HEK293T (cell line): Measurements from ENCODE around the gene ZNF774.
A peak's percentile ranks its signal among the peaks of the same experiment; 100 is the strongest.
"Not testable (repeated sequence)": the region's sequence is repeated elsewhere in the genome, so short reads cannot be mapped to it uniquely, and the experiment has no call there.

ENCODE experiments used
- CTCF ChIA-PET: fragments of 350-600 bp; formaldehyde crosslinking; extraction: SDS; loops from one replicate; lab custom pipeline; 2021; ENCODE audit warnings: antibody characterized with exemption, inconsistent platforms; lab: Yijun Ruan, JAX
- POLR2A ChIA-PET: fragments of 350-600 bp; formaldehyde crosslinking; extraction: SDS; loops from one replicate; lab custom pipeline; 2020; ENCODE audit warnings: antibody characterized with exemption, inconsistent platforms; lab: Yijun Ruan, JAX
- DNase-seq: peaks from one replicate; pipeline ENCODE4 v3.0.0; 2012; ENCODE audit warnings: mixed read lengths; ENCODE audit errors: extremely low spot score
- ARNT ChIP-seq: fragments of 450-650 bp; IDR thresholded peaks from 2 replicates; pipeline ENCODE4 v1.6.1; 2017; ENCODE audit warnings: mild to moderate bottlenecking
- BHLHE40 ChIP-seq: fragments of 450-650 bp; IDR thresholded peaks from 2 replicates; pipeline ENCODE4 v1.6.1; 2016; ENCODE audit warnings: mild to moderate bottlenecking, moderate library complexity, borderline replicate concordance
- CTBP1 ChIP-seq: fragments of 450-650 bp; IDR thresholded peaks from 2 replicates; pipeline ENCODE4 v1.6.1; 2016; ENCODE audit warnings: borderline replicate concordance
- ELF4 ChIP-seq: fragments of 450-650 bp; IDR thresholded peaks from 2 replicates; pipeline ENCODE4 v1.6.1; 2017; ENCODE audit warnings: antibody characterized with exemption
- FOXA1 ChIP-seq: fragments of 450-650 bp; IDR thresholded peaks from 2 replicates; pipeline ENCODE4 v1.6.1; 2016; ENCODE audit warnings: mild to moderate bottlenecking
- FOXK2 ChIP-seq: fragments of 450-650 bp; IDR thresholded peaks from 2 replicates; pipeline ENCODE4 v1.6.1; 2016; ENCODE audit warnings: mild to moderate bottlenecking
- FOXM1 ChIP-seq: fragments of 450-650 bp; IDR thresholded peaks from 2 replicates; pipeline ENCODE4 v1.6.1; 2017; ENCODE audit warnings: mild to moderate bottlenecking, borderline replicate concordance
- HDGF ChIP-seq: fragments of 450-650 bp; IDR thresholded peaks from 2 replicates; pipeline ENCODE4 v1.6.1; 2017; ENCODE audit warnings: antibody characterized with exemption, borderline replicate concordance
- L3MBTL2 ChIP-seq: fragments of 450-650 bp; conservative IDR thresholded peaks from 2 replicates; pipeline ENCODE4 v1.6.1; 2016; ENCODE audit warnings: mild to moderate bottlenecking
- LEF1 ChIP-seq: fragments of 450-650 bp; IDR thresholded peaks from 2 replicates; pipeline ENCODE4 v1.6.1; 2017; ENCODE audit warnings: mild to moderate bottlenecking, borderline replicate concordance
- NFRKB ChIP-seq: fragments of 450-650 bp; IDR thresholded peaks from 2 replicates; pipeline ENCODE4 v1.6.1; 2016; ENCODE audit warnings: mild to moderate bottlenecking, moderate library complexity
- SP1 ChIP-seq: fragments of 450-650 bp; IDR thresholded peaks from 2 replicates; pipeline ENCODE4 v1.6.1; 2017
- SUZ12 ChIP-seq: fragments of 450-650 bp; IDR thresholded peaks from 2 replicates; pipeline ENCODE4 v1.6.1; 2016; ENCODE audit warnings: mild to moderate bottlenecking
- TARDBP ChIP-seq: fragments of 450-650 bp; IDR thresholded peaks from 2 replicates; pipeline ENCODE4 v1.6.1; 2016
- ZNF384 ChIP-seq: fragments of 450-650 bp; IDR thresholded peaks from 2 replicates; pipeline ENCODE4 v1.6.1; 2016
- TF ChIP-seq, protein P1 (sequence below): fragments of 450-650 bp; IDR thresholded peaks from 2 replicates; pipeline ENCODE4 v1.6.1; 2016

The ZNF774 gene

DNA sequence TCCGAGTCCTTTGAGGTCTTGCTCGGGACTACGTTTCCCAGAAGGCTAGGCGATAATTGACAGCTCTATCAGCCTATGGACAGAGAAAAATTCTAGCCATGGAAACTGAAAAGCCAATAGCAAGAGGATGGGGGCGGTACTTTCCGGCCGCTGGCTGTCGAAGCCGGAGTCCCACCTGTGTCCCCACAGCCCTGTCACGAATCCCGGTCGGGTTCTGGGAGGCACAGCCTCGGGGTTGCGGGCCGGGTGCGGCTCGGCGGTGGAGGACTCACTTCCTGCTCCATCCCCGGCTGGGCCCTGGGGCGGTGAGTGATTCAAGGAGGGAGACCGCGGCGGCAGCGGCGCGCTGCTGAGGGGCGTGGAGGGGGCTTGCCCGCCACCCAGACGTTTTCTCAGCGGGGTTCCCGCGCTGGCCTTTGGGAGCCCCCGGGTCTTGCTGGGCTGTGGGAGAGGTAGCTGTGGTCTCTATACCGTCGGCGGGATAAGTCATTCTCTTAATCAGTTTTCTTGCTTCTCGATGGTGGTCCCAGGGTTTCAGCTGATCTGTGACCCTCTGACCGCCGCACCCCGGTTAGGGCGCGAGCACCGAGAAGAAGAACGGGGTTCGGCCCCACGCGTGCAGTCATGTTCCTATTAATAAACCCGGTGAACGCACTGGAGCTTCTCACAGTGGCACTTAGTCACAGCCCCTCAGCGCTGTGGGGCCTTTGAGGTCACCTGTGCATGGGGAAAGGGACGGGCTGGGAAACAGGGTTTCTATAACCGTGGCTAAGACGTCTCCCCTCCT is at the start of gene ZNF774:
TSS of gene ZNF774 (plus strand) at position 178 of the 787 bp plus-strand sequence. CDS start 2,377 bp downstream, outside the sequence.
- TF ChIP-seq FOXK2 (no peak), L3MBTL2 (peak; percentile 58), ELF4 (no peak), ZNF384 (no peak), NFRKB (no peak), HDGF (no peak), LEF1 (no peak), CTBP1 (no peak), FOXM1 (no peak)
- TF ChIP-seq, protein P1, sequence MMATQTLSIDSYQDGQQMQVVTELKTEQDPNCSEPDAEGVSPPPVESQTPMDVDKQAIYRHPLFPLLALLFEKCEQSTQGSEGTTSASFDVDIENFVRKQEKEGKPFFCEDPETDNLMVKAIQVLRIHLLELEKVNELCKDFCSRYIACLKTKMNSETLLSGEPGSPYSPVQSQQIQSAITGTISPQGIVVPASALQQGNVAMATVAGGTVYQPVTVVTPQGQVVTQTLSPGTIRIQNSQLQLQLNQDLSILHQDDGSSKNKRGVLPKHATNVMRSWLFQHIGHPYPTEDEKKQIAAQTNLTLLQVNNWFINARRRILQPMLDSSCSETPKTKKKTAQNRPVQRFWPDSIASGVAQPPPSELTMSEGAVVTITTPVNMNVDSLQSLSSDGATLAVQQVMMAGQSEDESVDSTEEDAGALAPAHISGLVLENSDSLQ = peak; percentile 99
- DNase-seq = peak; percentile 99
- ChIA-PET CTCF (interaction anchor here (1.1 to 1.5 kb wide), 2 partner anchors 10 to 46 kb away, joined by 3 to 5 read pairs; no protein-coding TSS in a partner anchor), POLR2A (interaction anchor here (0.9 to 1.5 kb wide), 8 partner anchors 8 to 128 kb away, joined by 3 to 6 read pairs (median 4); partner anchors contain the start of gene IQGAP1)

DNA sequence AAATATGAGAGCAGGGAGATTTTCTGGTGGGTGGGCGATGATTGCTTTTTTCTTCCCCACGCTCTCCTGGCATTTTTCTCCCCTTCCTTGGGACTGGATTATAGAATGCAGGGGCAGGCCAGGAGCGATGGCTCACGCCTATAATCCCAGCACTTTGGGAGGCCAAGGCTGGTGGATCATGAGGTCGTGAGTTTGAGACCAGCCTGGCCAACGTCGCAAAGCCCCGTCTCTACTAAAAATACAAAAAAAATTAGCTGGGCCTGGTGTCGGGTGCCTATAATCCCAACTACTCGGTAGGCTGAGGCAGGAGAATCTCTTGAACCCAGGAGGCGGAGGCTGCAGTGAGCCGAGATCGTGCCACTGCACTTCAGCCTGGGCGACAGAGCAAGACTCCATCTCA is 46.7 kb upstream of the ZNF774 start:
- POLR2A ChIA-PET, DNase-seq: not testable (repeated sequence)
- CTCF ChIA-PET = interaction anchor here (0.7 to 1.7 kb wide), 2 partner anchors 12 to 555 kb away, joined by 3 to 8 read pairs; no protein-coding TSS in a partner anchor

DNA sequence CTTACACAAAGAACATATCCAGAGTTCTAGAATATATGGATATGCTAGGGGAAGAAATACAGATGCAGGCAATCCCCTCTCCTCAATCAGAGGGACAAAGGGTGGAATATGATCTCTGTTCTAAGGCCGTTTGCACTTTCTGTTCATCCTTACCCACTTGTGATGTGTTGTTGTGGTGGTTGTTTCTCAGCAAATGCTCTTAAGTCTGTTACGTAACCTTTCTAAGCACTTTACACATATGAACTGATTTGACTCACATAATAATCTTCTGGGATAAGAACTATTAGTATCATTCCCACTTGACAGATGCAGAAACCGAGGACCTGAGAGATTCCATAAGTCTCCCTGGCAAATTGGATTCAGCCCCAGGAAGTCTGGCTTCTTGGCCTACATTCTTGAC is 46.2 kb upstream of the ZNF774 start:
- DNase-seq = no peak
- CTCF ChIA-PET = interaction anchor here (1.0 to 1.7 kb wide), 2 partner anchors 13 to 14 kb away, joined by 5 to 8 read pairs; no protein-coding TSS in a partner anchor
- TF ChIP-seq, protein P1 = no peak
- TF ChIP-seq FOXM1 (no peak), ARNT (no peak), TARDBP (no peak), BHLHE40 (no peak), L3MBTL2 (no peak), SP1 (no peak), CTBP1 (no peak), FOXK2 (no peak)
- POLR2A ChIA-PET = interaction anchor here (1.1 kb wide), 1 partner anchor 12 kb away, joined by 3 read pairs; no protein-coding TSS in a partner anchor

DNA sequence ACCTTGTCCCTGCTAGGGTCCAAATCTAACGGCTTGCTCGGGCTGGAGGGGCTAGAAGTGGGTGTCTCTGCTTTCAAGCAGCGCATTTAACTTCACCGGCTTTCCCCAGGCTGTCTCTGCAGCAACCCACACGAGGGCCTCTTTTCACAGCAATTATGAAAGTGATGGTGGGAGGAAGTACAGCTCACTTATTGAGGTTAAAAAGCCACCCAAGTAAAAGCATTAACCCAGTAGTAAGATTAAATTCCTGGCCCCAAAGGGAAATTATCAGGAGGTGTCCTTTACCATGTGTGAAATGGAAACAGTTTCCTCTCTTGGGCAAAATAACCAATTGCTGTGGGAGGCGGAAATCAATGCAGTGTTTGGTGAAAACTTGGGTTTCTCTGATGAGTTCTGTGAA is 45.5 kb upstream of the ZNF774 start:
- TF ChIP-seq ELF4 = no peak
- TF ChIP-seq LEF1 = no peak
- no peak for TF ChIP-seq SP1
- no peak for TF ChIP-seq NFRKB
- TF ChIP-seq ARNT = no peak
- TF ChIP-seq SUZ12 = no peak
- CTCF ChIA-PET = interaction anchor here (0.6 to 1.2 kb wide), 4 partner anchors 13 to 311 kb away, joined by 3 to 8 read pairs (median 5); partner anchors contain the start of gene ZNF774
- DNase-seq = no peak
- POLR2A ChIA-PET = interaction anchor here (1.1 kb wide), 1 partner anchor 13 kb away, joined by 3 read pairs; no protein-coding TSS in a partner anchor

DNA sequence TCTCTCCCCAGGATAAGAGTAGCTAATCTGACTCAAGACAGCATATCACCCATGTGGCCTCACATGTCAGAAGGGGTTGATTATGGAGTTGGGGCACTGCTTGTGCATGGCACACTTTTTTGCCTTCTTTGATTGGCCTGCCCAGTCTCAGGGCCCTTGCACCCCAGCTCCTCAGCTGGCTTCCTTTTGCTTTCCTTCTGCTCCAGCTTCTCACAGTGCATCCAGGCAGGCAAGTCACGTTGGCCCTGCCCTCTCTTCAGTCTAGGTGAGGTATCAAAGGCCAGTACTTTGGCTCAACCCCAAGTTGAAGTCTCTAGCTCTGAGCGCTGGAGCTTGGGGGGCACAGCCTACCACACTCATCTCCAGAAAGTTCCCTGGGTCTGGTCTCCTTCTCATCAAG is 44.4 kb upstream of the ZNF774 start:
- no peak for DNase-seq
- ChIA-PET CTCF (interaction anchor here (0.6 to 1.2 kb wide), 2 partner anchors 15 to 174 kb away, joined by 3 to 8 read pairs; no protein-coding TSS in a partner anchor), POLR2A (no interaction called here)
- TF ChIP-seq NFRKB (no peak), FOXM1 (no peak), ELF4 (no peak), LEF1 (no peak), CTBP1 (no peak), L3MBTL2 (no peak), BHLHE40 (no peak), ARNT (no peak), FOXA1 (no peak), ZNF384 (no peak)

DNA sequence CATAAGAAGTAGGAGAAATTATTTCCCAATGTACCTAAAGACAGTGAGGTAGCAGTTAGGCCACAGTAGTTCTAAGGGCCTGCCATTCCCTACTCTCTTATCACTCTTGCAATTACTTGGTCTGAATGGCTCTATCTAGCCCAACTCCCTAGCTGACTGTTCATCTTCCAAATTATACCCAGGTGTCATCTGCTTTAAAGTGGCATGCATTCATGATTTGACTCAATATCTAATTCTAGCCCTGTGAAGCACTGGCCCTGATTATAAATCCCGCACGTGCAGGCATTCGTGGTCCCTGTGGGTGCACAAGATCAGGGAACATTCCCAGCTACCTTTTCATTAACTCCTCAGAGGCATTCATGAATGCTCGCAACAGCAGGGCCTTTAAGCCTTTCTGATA is 43.1 kb upstream of the ZNF774 start:
- CTCF ChIA-PET = interaction anchor here (1.9 kb wide), 1 partner anchor 8 kb away, joined by 9 read pairs; no protein-coding TSS in a partner anchor
- DNase-seq = no peak
- POLR2A ChIA-PET = no interaction called here
- TF ChIP-seq FOXA1 = no peak
- TF ChIP-seq FOXM1 = no peak
- TF ChIP-seq, protein P1 = no peak
- no peak for TF ChIP-seq CTBP1
- TF ChIP-seq SUZ12 = no peak
- TF ChIP-seq NFRKB = no peak
- no peak for TF ChIP-seq SP1
- no peak for TF ChIP-seq L3MBTL2
- no peak for TF ChIP-seq BHLHE40
- no peak for TF ChIP-seq ARNT
- no peak for TF ChIP-seq LEF1
- TF ChIP-seq FOXK2 = no peak
- no peak for TF ChIP-seq HDGF
- no peak for TF ChIP-seq ZNF384
- TF ChIP-seq ELF4 = no peak
- TF ChIP-seq TARDBP = no peak
